ENCODE results near the gene DZANK1. TPM values are rescaled to one million over a fixed set of nuclear protein-coding genes. Genes with fewer than 3 reads are reported as not detected.
"Not testable (repeated sequence)": the region's sequence is repeated elsewhere in the genome, so short reads cannot be mapped to it uniquely, and the experiment has no call there.

The DZANK1 gene
- polyA plus RNA-seq, 1 of the 3 experiments (the other 2 are of a cell fraction) = 3.3 TPM

- H4K20me1 ChIP-seq (ENCODE audit: insufficient read depth) = no peaks in the 10 kb centered on the region
- peak overlapping the region; percentile 83 for H2AFZ ChIP-seq (ENCODE audit: low read depth)
- H3K9me2 ChIP-seq = no peaks in the 10 kb centered on the region
- H3K9me3 ChIP-seq = no peaks in the 10 kb centered on the region
- H3K79me2 ChIP-seq (ENCODE audit: insufficient read depth) = peaks cover 30% of the 10 kb centered on the region
- H3K4me2 ChIP-seq = peak overlapping the region; percentile 78
- TF ChIP-seq JUND (IDR thresholded peaks at IDR 0.05) = no peak
- TF ChIP-seq FOXJ3 (CRISPR knock-in tag; IDR thresholded peaks at IDR 0.05) = no peak
- TF ChIP-seq POLR2AphosphoS5 (IDR thresholded peaks at IDR 0.05; ENCODE audit: low read depth, low read length) = no peak
- DNase-seq = no peak
- H3F3A ChIP-seq (replicated peaks; ENCODE audit: insufficient read depth) = no peaks in the 10 kb centered on the region
- H3K4me1 ChIP-seq (ENCODE audit: control insufficient read depth in 1 of 2, insufficient read depth in 2 of 2, low read depth in 1 of 2, low read length in 1 of 2) = peaks cover 10 to 12% of the 10 kb centered on the region in 2 experiments; a peak in 1 of 4 replicates
- POLR2A ChIA-PET = interaction anchor here (1.2 to 4.4 kb wide), 6 partner anchors 9 to 369 kb away, joined by 3 to 58 read pairs (median 10); partner anchors contain the start of genes DTD1, DZANK1, KAT14 and PET117
- H3K27ac ChIP-seq (ENCODE audit: low read depth in 2 of 2, low read length in 1 of 2) = peak overlapping the region; percentile 96 to 99
- H3K9ac ChIP-seq = peak overlapping the region; percentile 73
- peaks cover 15 to 18% of the 10 kb centered on the region in 2 experiments for H3K36me3 ChIP-seq (replicated peaks in 1 of 2; ENCODE audit: control insufficient read depth in 1 of 2, insufficient read depth in 2 of 2, low read length in 1 of 2)
- CTCF ChIA-PET = interaction anchor here (2.4 kb wide), 1 partner anchor 9 kb away, joined by 11 read pairs; the partner anchor contains the start of gene RBBP9
- no peaks in the 10 kb centered on the region for H3K27me3 ChIP-seq (ENCODE audit: insufficient read depth)
- WGBS (ENCODE audit: low lambda C conversion rate) = 49% methylated on average over 8 of the region's 8 CpGs
- peak overlapping the region; percentile 81 to 95 for H3K4me3 ChIP-seq (ENCODE audit: low read depth in 2 of 2, low read length in 1 of 2)
Measured at GRCh38 chr20:18506744-18507143, 39.9 kb upstream of the DZANK1 start.

- no peak overlapping the region for H3K27ac ChIP-seq (ENCODE audit: low read depth in 2 of 2, low read length in 1 of 2)
- H3F3A ChIP-seq (replicated peaks; ENCODE audit: insufficient read depth) = no peaks in the 10 kb centered on the region
- H3K36me3 ChIP-seq (replicated peaks in 1 of 2; ENCODE audit: control insufficient read depth in 1 of 2, insufficient read depth in 2 of 2, low read length in 1 of 2) = peaks cover 0 to under 1% of the 10 kb centered on the region in 2 experiments
- H3K4me3 ChIP-seq (ENCODE audit: low read depth in 2 of 2, low read length in 1 of 2) = no peak overlapping the region
- no peak overlapping the region for H3K9ac ChIP-seq
- H3K9me2 ChIP-seq = no peaks in the 10 kb centered on the region
- H3K4me2 ChIP-seq = no peak overlapping the region
- H3K4me1 ChIP-seq (ENCODE audit: control insufficient read depth in 1 of 2, insufficient read depth in 2 of 2, low read depth in 1 of 2, low read length in 1 of 2) = peaks cover 10 to 12% of the 10 kb centered on the region in 2 experiments; a peak in 1 of 4 replicates
- peaks cover 19% of the 10 kb centered on the region for H3K79me2 ChIP-seq (ENCODE audit: insufficient read depth)
- no peaks in the 10 kb centered on the region for H3K9me3 ChIP-seq
- H2AFZ ChIP-seq (ENCODE audit: low read depth) = no peak overlapping the region
- ChIA-PET POLR2A (no interaction called here), CTCF (no interaction called here)
- WGBS (ENCODE audit: low lambda C conversion rate) = 85% methylated on average over 27 of the region's 31 CpGs
- no peaks in the 10 kb centered on the region for H4K20me1 ChIP-seq (ENCODE audit: insufficient read depth)
- TF ChIP-seq TCF12 (IDR thresholded peaks at IDR 0.05) (no peak), FOSL2 (IDR thresholded peaks at IDR 0.05; ENCODE audit: borderline replicate concordance, low read depth) (no peak), ELF1 (IDR thresholded peaks at IDR 0.05) (no peak)
- no peak for DNase-seq
- no peaks in the 10 kb centered on the region for H3K27me3 ChIP-seq (ENCODE audit: insufficient read depth)
Measured at GRCh38 chr20:18504479-18505060, 37.7 kb upstream of the DZANK1 start.

- H3K9me2 ChIP-seq; H3K4me1 ChIP-seq (ENCODE audit: control insufficient read depth in 1 of 2, insufficient read depth in 2 of 2, low read depth in 1 of 2, low read length in 1 of 2); H3K36me3 ChIP-seq (replicated peaks in 1 of 2; ENCODE audit: control insufficient read depth in 1 of 2, insufficient read depth in 2 of 2, low read length in 1 of 2); DNase-seq; H3K9ac ChIP-seq; H4K20me1 ChIP-seq (ENCODE audit: insufficient read depth); H2AFZ ChIP-seq (ENCODE audit: low read depth); H3K9me3 ChIP-seq; H3F3A ChIP-seq (replicated peaks; ENCODE audit: insufficient read depth); H3K4me2 ChIP-seq; H3K4me3 ChIP-seq (ENCODE audit: low read depth in 2 of 2, low read length in 1 of 2); H3K27me3 ChIP-seq (ENCODE audit: insufficient read depth); CTCF ChIA-PET; H3K27ac ChIP-seq (ENCODE audit: low read depth in 2 of 2, low read length in 1 of 2); H3K79me2 ChIP-seq (ENCODE audit: insufficient read depth): not testable (repeated sequence)
- POLR2A ChIA-PET = interaction anchor here (1.0 kb wide), 1 partner anchor 64 kb away, joined by 3 read pairs; no protein-coding TSS in a partner anchor
- 46% methylated on average over 1 of the region's 1 CpG for WGBS (ENCODE audit: low lambda C conversion rate)
Measured at GRCh38 chr20:18501672-18502071, 34.8 kb upstream of the DZANK1 start.

Data from SK-N-SH (cell line).